ENCODE data around the gene SCUBE2.

DNA sequence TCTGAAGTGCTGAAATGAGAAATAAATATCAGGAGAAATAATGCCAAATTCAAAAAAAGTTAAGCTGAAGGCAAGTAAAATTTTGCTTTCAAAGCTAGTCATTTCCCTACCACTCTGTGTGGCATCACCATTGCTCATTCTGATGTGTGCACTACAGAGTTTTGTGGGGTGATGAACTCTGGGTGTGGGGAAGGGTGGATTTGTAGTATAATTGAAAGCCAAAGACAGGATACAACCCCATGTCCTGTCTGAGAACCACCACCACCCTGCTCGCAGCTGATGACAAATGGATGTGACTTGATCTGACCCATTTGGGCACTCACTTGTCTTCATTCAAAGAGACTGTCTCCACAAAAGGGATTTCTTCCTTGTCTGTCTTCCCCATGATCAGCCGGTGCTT, 107.8 kb downstream of the SCUBE2 start:
- TF ChIP-seq POLR2AphosphoS5 (IDR thresholded peaks at IDR 0.05; ENCODE audit: borderline replicate concordance, low read depth, low read length) (no peak), EZH2 (IDR thresholded peaks at IDR 0.05) (no peak), FOXP2 (optimal IDR thresholded peaks at IDR 0.05; ENCODE audit: control extremely low read depth, extremely low read length, insufficient read depth) (no peak)

All from SK-N-MC (cell line).